CD4-positive, alpha-beta T cell (primary cell): ENCODE data around the gene BTBD9. TPM values are rescaled to one million over a fixed set of nuclear protein-coding genes. Genes with fewer than 3 reads are reported as not detected.

Source experiments
- ATAC-seq: fragments of 200-7000 bp; cut with Tn5 transposase; one replicate; pipeline ENCODE4 v1.10.0; 2022; ENCODE audit warnings: mild to moderate bottlenecking; ENCODE audit not compliant: poor library complexity
- CTCF ChIA-PET: fragments of 350-600 bp; sonication (Branson Sonifier 250); formaldehyde crosslinking; loops from one replicate; lab custom pipeline; 2021; ENCODE audit warnings: antibody characterized with exemption, inconsistent platforms; lab: Charles Lee
- POLR2A ChIA-PET: fragments of 350-600 bp; sonication (Branson Sonifier 250); formaldehyde crosslinking; loops from one replicate; lab custom pipeline; 2021; ENCODE audit warnings: antibody characterized with exemption, inconsistent platforms; lab: Charles Lee
- DNase-seq, 14 experiments: peaks; one replicate each; pipeline ENCODE4 v3.0.0-alpha.2; 2013 to 2020; ENCODE audit warnings: mixed read lengths in 2 of 14
- H3K27ac ChIP-seq, 2 donors: one replicate each; pipeline versions ENCODE4 v1.5.1 to v1.7.0; 2013; ENCODE audit warnings: low read length in 2 of 2, low read depth in 1 of 2, mild to moderate bottlenecking in 1 of 2
- H3K27me3 ChIP-seq, 2 experiments: 1 replicate in 1 of 2; 2 replicates in 1 of 2; pipeline versions ENCODE4 v1.6.1 to v1.7.0; 2013; ENCODE audit warnings: low read length in 2 of 2, control low read depth in 1 of 2, mild to moderate bottlenecking in 1 of 2, moderate library complexity in 1 of 2; ENCODE audit not compliant: insufficient read depth in 2 of 2, control insufficient read depth in 1 of 2
- H3K36me3 ChIP-seq: one replicate; pipeline ENCODE4 v1.6.1; 2013; ENCODE audit warnings: low read length, control low read depth; ENCODE audit not compliant: insufficient read depth
- H3K4me1 ChIP-seq: one replicate; pipeline ENCODE4 v1.6.1; 2013; ENCODE audit warnings: low read length, control low read depth; ENCODE audit not compliant: insufficient read depth
- H3K4me3 ChIP-seq: one replicate; pipeline ENCODE4 v1.5.1; 2013; ENCODE audit warnings: mild to moderate bottlenecking, low read length, moderate library complexity
- H3K9me3 ChIP-seq, 2 experiments: 1 replicate in 1 of 2; 2 replicates in 1 of 2; pipeline versions ENCODE4 v1.6.1 to v1.7.0; 2013; ENCODE audit warnings: low read length in 2 of 2, mild to moderate bottlenecking in 2 of 2, control low read depth in 1 of 2, moderate library complexity in 1 of 2; ENCODE audit not compliant: control insufficient read depth in 1 of 2, insufficient read depth in 1 of 2
- H3K27ac Mint-ChIP-seq: one replicate; pipeline ENCODE4 v1.8.0; 2020; ENCODE audit warnings: mixed read lengths
- H3K27me3 Mint-ChIP-seq: one replicate; pipeline ENCODE4 v1.8.0; 2021; ENCODE audit warnings: mixed read lengths
- H3K36me3 Mint-ChIP-seq: one replicate; pipeline ENCODE4 v1.8.0; 2021; ENCODE audit warnings: low read depth, mixed read lengths
- H3K4me1 Mint-ChIP-seq: one replicate; pipeline ENCODE4 v1.8.0; 2021; ENCODE audit warnings: low read depth, mixed read lengths
- H3K4me3 Mint-ChIP-seq: one replicate; pipeline ENCODE4 v1.8.0; 2020; ENCODE audit warnings: mild to moderate bottlenecking, mixed read lengths
- H3K9me3 Mint-ChIP-seq: one replicate; pipeline ENCODE4 v1.8.0; 2020; ENCODE audit warnings: mixed read lengths
- CTCF ChIP-seq: fragments of 200-600 bp; IDR thresholded peaks from one replicate; pipeline ENCODE4 v1.8.0; 2022; ENCODE audit warnings: antibody characterized with exemption, mild to moderate bottlenecking
- intact Hi-C, 2 experiments: fragments of 100-400 bp; cut with DNase I in 1 of 2; cut with micrococcal nuclease in 1 of 2; formaldehyde crosslinking; loops; one replicate each; pipeline versions ENCODE4 v1.15.1 to v1.9.0; 2023 to 2025; cut with DNase I, micrococcal nuclease
- total RNA-seq, 174 experiments: library from RNA in 2 of 174; stranded (reverse) in 2 of 174; gene quantifications; one replicate each; pipeline ENCODE4 v1.2.3 and lab custom pipeline; 2021 to 2026

BTBD9 gene
- total RNA-seq, 2 experiments from 2014 or later: 58.7 to 59.3 TPM

GRCh38 chr6:38543022-38543421 lies 96.7 kb downstream of the BTBD9 start:
- ChIA-PET CTCF (no interaction called here), POLR2A (no interaction called here)
- ATAC-seq (no peak), DNase-seq (no peak)
- Histone ChIP-seq H3K9me3 (no peaks in the 10 kb centered on the region), H3K4me1 (no peaks in the 10 kb centered on the region), H3K4me3 (no peak overlapping the region), H3K36me3 (no peaks in the 10 kb centered on the region), H3K27ac (no peak overlapping the region), H3K27me3 (no peaks in the 10 kb centered on the region)
- Mint-ChIP-seq H3K9me3 (no peaks in the 10 kb centered on the region), H3K4me1 (no peaks in the 10 kb centered on the region), H3K36me3 (peaks cover 17% of the 10 kb centered on the region), H3K4me3 (no peak overlapping the region), H3K27ac (no peak overlapping the region), H3K27me3 (no peaks in the 10 kb centered on the region)
- no peak for TF ChIP-seq CTCF
- intact Hi-C loops: no loop called here

GRCh38 chr6:38542031-38542430 lies 97.7 kb downstream of the BTBD9 start:
- no peak overlapping the region for H3K4me3 Mint-ChIP-seq
- TF ChIP-seq CTCF: no peak
- no peaks in the 10 kb centered on the region for H3K4me1 Mint-ChIP-seq
- H3K9me3 Mint-ChIP-seq: no peaks in the 10 kb centered on the region
- no peaks in the 10 kb centered on the region for H3K9me3 ChIP-seq
- ATAC-seq (no peak), DNase-seq (no peak)
- H3K36me3 ChIP-seq: no peaks in the 10 kb centered on the region
- H3K27ac ChIP-seq: no peak overlapping the region
- intact Hi-C loops: no loop called here
- no peaks in the 10 kb centered on the region for H3K27me3 Mint-ChIP-seq
- H3K4me1 ChIP-seq: no peaks in the 10 kb centered on the region
- H3K36me3 Mint-ChIP-seq: peaks cover 8% of the 10 kb centered on the region
- H3K27me3 ChIP-seq: no peaks in the 10 kb centered on the region
- H3K4me3 ChIP-seq: no peak overlapping the region
- H3K27ac Mint-ChIP-seq: no peak overlapping the region
- POLR2A ChIA-PET: no interaction called here
- CTCF ChIA-PET: no interaction called here

- DNase-seq: no peak
- H3K27me3 Mint-ChIP-seq: no peaks in the 10 kb centered on the region
- intact Hi-C loops: no loop called here
- peaks cover 5% of the 10 kb centered on the region for H3K4me1 ChIP-seq
- H3K36me3 Mint-ChIP-seq: peaks cover 59% of the 10 kb centered on the region
- H3K27ac Mint-ChIP-seq: no peak overlapping the region
- no peaks in the 10 kb centered on the region for H3K27me3 ChIP-seq
- no peak for TF ChIP-seq CTCF
- peaks cover 0 to 4% of the 10 kb centered on the region in 2 experiments for H3K9me3 ChIP-seq
- no peak for ATAC-seq
- H3K4me3 ChIP-seq: no peak overlapping the region
- H3K4me1 Mint-ChIP-seq: peaks cover 38% of the 10 kb centered on the region
- peaks cover 3% of the 10 kb centered on the region for H3K36me3 ChIP-seq
- H3K27ac ChIP-seq: no peak overlapping the region
- CTCF ChIA-PET: no interaction called here
- POLR2A ChIA-PET: no interaction called here
- no peak overlapping the region for H3K4me3 Mint-ChIP-seq
- peaks cover 7% of the 10 kb centered on the region for H3K9me3 Mint-ChIP-seq
These were observed 106.7 kb downstream of the BTBD9 start for GRCh38 chr6:38533064-38533463.
